NCI-H128 (cell line): ENCODE measurements around the gene AFF2.
"Not testable (repeated sequence)": the region's sequence is repeated elsewhere in the genome, so short reads cannot be mapped to it uniquely, and the experiment has no call there.

Experiments
- DNase-seq: peaks from one replicate; lab custom pipeline; 2025; ENCODE audit not compliant: unreplicated experiment; lab: John Stamatoyannopoulos, UW

Gene AFF2

DNA sequence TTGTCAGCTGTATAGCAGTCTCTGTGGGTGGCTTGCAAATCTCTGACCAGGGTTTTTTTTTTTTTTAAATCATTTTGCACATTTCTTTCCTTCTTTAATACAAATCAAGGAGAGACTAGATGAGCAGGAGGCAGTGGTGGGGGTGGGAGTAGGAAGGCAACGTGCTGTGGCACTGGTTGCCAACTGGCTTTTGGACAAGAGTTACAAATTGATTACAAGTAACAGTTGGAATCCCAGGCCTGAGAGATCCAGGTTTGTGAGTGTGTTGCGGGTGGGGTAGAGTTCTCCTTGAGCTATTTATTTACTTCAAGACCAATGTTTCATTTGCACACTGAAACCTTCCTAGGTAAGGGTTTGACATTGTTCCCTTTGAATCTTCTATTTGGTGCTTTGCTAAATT is 325.3 kb downstream of the AFF2 start:
- no peak for DNase-seq

DNA sequence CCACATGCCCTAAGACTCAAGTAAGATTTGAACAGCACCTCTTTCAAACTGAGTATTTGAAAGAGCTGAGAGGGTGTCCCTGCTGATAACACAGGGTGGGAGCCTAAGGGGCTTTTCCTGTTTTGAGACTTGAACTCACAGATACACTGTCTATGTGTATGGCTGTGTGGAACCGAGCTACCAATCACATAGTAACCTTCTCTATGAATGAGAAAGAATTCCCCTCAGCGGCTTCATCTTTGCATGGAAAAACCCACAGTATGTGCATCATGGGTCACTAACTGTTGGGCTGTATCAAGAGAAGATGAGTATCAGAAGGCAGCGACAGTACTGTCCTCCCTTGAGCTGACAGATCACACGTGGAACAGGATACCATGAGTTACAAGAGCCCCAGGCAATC is 336.3 kb downstream of the AFF2 start:
- no peak for DNase-seq

DNA sequence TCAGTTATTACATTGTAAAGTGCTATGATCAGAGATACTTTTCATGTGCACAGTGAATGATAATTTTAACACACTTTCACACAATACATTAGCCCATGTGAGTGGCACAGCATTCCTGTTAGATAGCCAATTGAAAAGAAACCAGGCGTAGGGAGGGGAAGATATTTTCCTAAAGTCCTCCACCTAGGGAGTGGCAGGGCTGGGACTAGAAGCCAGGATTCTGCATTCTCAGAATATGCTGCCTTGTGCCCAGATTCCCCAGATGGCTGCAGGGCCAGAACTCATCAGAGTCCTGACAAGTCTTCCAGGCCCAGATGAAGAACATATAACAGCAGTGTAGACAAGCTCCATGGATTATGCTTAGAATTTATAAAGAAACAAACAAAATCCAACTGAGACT is 350.2 kb downstream of the AFF2 start:
- DNase-seq = no peak

DNA sequence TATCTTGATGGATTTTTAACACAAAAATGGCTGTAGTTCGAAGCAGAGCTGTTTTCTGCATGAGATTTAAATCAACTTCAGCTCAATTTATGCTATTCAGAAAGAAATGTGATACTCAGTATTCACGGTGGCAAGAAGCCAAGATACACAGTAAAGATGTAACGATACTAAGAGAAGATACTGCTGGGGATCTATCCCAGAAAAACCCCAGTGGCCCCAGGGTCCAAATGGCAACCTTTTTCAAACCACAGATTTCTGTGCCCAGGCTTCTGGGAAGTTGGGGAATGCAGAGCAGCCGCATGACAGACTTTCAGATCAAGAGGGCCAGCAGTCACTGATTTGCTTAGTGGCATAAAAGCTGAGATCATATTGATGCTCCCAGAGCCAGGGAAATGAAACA is 353.9 kb downstream of the AFF2 start:
- no peak for DNase-seq

DNA sequence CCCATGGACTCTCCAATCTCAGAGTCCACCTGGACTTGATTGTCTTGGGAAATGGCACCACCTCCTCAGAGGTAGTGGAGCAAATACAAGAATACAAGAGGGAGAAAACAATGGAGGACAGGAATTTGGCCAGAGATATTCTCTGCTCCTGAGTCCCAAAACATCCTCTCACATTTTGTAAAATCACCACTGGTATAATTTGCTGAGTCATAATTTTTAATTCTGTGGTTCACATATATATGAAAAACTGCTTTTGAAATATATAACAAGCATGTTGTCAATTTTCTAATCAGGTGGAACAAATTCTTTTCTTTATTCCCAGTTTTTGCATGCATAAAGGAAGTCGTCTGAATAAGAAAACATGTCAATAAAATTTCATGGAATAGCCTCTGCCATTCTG is 356.1 kb downstream of the AFF2 start:
- no peak for DNase-seq

DNA sequence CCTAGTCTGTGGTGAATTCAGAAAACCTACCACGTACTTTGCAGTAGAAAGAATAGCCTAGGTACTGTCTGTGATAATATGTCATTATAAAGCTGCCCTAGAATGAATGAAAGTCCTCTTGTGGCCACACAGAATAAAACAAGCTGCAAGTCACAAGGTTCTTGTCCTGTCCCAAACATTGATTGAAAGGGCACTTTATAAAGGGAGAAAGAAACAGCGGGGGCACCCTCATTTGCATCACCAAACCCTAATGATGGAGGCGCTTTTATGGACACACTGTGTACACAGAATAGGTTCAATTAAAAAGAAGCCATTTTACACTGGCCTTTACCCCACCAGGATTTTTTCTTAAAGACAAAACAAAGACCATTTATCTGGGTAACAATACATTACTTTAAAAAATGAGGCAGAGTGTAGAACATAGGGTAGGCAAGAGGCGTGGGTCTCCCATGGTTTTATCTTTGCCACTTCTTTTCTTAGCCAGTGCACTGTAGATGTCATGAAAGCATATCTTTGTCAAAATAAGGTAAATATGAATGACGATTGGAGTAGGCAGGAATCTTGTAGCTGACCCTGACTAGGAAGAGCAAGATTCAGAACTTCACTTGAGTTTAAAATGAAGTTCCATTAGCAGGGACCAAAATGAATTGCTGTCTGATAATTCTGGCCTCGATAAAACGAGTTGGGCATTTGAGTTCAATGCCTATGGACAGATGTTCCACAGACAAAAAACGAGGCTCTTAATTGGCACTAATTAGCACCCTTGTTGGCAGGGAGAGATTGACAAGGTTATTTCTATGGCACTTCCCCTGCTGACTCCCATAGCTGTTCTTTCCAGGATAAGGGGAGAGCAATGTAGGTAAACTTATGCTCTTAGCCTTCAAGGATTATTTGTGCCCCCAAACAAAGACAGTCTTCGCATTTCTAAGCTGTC is 365.1 kb downstream of the AFF2 start:
- no peak for DNase-seq

DNA sequence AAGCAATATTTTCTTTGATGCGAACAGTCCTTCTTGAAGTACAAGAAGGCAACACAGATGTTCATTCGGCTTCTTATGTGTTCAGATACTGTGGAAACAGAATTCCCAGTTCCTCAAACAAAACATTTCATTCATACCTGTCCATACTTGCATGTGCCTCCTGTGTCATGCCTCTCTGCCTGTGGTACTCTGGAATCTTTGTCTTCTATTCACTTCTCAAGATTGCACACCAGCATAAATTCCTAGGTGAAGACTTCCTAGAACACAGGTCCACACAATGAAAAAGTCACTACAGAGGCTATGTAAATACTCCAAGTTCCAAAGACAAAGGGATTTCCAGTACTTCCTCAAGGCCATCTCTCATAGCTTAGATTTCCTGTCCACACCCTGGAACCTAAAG is 367.2 kb downstream of the AFF2 start:
- no peak for DNase-seq

DNA sequence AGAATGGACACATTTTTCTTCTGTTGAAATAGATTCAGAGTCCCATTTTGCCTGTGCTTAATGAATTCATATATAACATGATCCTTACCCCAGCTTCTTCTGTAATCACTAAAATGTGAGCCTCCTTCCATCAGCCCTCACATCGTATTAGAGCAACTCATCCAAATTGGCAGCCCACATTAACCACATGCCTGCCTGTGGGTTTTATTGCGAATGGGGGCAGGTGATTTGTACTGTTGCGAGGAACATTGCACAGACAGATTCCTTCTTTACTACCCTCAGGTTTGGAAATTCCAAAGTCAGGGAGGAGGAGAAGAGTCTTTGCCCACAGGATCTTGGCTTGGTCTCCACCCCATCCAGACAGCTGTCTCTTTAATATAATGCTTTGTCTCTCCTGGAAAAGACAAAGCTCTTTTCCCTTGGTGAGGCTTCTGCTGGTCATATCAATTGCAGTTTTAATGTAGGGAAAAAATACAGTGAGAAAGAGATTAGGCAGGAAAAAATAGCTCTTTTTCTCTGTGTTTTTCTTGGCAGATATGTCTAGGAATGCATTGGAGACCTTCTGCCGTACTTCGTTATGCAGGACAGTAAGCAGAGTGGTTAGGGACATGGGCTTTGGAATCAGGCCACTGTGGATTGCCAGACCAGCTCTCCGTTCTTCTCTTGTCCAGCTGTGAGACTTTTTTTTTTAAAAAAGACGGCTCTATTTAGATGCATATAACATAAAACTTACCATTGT is 371.2 kb downstream of the AFF2 start:
- DNase-seq = no peak

DNA sequence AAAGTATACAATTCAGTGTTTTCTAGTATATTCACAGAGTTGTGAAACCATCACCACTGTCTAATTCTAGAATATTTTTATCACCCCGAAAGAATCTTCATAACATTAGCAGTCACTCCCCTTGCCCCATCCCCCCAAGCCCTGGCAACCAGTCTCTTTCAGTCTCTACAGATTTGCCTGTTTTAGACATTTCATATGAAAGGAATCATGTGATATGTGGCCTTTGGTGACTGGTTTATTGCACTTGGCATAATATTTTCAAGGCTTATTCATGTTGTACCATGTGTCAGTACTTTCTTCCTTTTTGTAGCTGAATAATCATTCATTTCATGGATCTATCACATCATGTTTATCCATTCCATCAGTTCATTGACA is 371.7 kb downstream of the AFF2 start:
- no peak for DNase-seq

DNA sequence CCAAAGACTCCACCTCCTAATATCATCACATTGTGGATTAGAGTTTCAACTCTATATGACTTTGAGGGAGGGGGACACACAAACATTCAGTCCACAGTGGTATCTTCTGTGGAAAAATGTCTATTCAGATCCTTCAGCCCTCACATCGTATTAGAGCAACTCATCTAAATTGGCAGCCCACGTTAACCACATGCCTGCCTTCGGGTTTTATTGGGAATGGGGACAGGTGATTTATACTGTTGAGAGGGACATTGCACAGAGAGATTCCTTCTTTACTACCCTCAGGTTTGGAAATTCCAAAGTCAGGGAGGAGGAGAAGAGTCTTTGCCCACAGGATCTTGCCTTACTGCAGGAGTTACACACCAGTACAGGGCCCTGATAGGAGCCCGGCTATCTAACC is 372.5 kb downstream of the AFF2 start:
- DNase-seq = no peak

DNA sequence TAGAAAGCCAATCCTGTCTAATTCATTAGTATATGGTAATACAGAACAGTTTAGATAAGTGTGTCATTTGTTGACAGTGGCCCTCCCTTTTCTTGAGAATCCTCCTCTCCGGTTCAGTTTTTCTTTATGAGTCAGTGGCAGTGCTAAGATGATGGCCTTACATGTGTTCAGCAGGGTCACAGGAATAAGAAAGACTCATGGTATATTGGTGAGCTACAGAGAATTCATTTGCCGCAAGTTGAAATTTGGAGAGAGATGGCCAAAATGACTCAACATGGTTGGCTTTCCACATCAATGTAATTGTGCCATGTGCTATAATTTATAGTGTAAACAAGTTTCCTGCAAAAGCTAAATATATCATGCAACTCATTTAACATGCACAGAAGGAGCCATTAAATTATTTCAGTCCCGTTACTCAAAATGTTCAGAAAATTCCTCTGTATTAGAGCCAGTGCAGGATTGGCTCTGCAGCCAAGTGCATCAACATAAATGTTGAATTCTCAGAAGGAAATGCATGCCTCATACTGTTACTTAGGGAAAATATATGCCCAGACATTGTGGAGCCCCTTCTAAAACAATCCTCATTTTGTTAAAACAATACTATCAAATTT is 374.3 kb downstream of the AFF2 start:
- DNase-seq = no peak

DNA sequence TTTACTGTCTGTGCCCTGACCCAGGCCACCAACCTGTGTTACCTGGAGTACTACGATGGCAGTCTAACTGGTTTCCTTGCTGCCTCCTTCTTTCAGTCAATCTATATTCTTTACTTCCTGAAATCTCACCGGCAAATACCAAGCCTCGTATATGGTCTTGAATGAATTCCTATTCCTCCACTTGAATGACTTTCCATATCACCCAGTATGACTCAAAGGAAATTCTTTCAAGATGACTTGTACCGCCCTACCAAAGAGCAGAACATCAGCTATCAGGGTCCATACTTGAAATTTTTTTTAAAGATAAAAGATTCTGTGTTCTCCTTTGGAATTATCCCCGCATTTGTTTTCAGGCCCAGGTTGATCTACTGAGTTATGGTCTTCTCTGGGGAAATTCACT is 378.0 kb downstream of the AFF2 start:
- no peak for DNase-seq

DNA sequence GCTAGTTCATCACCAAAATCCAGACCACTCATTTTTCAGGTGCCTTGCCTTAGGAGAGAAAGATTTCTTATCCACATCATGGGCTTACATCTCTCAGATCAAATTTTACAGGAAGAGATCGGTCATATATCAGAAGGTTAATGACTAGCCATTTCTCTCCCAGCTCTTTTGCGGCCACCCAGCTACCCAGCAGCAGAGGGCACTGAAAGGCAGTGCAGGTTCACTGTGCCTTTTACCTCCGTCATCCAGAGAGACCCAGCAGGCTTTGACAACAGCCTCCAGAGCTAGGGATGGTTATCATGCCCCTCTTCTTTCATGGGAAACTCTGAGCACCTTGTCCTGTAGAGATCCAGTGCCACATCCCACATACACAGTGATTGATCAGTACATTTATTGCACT is 384.8 kb downstream of the AFF2 start:
- no peak for DNase-seq

DNA sequence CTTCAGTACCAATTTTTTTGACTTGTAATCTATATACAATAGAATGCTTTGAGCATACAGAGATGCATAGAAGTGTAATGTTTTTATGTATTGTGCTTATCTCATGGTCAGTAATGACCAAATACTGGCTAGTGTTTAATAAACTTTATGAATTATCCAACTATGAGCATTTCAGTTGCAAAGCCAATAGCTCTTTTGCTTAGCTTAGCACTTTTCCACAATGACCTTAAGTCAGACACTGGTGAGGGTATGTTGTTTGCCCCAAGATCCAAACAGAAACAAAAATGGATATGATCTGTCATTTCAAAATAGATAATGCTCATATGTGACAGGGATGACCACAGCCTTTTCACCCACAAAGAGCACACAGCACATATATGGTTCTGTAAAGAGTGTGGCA is 393.0 kb downstream of the AFF2 start:
- no peak for DNase-seq

DNA sequence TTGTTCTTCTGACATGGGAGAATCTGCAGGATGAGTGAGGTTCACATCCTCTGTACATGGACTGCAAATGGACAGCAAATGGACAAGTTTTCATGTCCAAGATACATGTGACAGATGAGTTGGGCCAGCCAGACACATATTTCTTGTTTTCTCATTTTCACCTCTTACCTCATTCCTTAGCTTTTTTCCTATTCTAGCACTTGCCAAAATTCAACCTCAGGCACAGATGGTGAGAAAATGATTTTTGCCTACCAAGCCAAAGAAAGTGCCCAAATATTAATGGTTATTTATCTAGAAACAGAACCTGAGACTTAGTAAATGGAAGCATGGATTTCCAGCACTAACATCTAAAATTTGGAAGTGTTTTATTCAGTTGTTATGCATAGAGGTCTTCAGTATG is 402.2 kb downstream of the AFF2 start:
- no peak for DNase-seq

DNA sequence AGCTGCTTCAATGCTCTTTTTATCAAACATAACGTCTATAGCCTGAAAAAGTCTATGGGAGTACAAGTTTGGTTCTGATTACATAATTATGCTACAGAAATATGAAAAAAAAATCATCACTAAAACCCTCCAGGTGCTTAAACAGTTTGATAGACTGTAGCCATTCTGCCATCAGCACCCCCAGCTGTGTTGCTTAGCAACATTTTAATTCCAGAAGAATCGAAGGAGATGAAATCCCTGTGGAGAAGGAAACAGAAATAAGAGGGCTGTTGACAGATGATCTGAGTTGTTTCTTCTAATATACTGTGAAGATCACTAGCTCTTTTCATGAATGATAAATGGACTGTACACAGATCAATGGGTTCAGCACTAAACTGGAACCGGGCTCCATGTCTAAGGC is 402.8 kb downstream of the AFF2 start:
- DNase-seq = no peak

DNA sequence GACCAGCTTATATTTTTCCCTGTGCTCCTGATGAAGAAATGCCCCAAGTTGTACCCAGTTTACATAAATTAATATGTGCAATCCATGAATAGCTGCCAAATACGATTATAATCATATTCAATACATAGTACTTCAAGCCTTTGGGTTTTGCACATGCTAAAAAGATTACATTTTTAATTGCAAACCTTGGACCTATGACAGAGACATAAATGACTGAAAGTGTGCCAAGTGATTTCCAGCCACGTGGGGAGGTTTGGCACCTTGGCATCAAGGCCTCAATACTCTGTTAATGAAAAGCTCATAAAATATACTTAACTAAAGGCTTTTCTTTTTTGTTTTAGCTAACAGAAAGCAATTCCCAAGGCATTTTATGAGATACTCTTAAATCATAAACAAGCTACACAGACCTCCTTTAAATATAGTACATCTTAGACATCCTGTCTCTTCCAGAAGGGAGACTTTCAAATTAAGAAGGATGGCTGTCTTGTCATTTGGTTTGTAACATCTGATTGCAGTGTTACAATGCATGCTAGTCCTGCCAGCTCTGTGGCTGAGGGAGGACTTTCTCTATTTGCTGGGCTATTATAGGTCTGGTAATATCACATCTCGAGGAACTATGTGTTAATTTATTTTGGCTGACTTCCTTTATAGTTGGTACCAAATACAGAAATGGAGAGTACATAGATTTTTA is 404.1 kb downstream of the AFF2 start:
- no peak for DNase-seq

DNA sequence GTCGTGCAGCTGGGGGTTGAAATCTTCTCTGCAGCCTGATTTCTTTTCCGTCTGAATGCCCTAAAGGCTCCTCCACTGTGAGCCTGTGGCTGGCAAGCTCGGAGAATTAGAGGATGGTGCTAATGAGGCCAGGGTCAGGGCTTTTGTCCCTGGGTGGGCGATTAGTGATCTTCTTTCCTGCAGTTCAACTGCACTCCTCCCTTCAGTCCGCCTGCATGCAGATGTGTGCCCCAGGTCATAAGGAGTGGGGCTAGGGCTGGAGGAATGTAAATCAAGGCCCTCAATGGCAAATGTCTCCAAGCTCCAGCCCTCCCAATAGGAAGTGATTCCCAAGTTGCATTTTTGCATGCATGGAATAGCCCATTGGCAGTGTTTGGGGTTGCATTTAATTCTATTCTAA is 405.0 kb downstream of the AFF2 start:
- DNase-seq = no peak

DNA sequence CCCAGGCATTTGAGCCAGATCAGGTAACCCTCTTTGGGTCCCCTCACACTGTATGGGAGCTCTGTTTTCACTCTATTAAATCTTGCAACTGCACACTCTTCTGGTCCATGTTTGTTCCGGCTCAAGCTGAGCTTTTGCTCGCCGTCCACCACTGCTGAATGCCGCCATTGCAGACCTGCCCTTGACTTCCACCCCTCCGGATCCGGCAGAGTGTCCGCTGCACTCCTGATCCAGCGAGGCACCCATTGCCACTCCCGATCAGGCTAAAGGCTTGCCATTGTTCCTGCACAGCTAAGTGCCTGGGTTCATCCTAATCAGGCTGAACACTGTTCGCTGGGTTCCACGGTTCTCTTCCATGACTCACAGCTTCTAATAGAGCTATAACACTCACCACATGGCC is 406.2 kb downstream of the AFF2 start:
- DNase-seq = not testable (repeated sequence)

DNA sequence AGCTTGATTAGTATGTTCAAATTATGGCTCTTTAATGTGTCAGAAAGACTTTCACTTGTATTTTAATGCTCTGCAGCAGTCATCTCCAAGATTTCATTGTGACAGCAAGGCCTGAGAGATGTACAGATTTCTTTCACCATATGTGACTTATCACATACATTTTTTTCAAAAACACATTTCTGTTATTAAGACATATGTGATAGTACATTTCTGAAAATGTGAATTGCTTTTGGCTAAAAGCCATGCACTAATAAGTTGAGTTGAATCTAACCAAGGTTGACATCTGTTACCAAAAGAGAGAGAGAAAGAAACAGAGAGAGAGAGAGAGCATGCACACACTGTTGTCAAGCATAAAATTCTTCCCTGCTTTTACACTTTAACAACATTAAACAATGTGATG is 409.3 kb downstream of the AFF2 start:
- no peak for DNase-seq

DNA sequence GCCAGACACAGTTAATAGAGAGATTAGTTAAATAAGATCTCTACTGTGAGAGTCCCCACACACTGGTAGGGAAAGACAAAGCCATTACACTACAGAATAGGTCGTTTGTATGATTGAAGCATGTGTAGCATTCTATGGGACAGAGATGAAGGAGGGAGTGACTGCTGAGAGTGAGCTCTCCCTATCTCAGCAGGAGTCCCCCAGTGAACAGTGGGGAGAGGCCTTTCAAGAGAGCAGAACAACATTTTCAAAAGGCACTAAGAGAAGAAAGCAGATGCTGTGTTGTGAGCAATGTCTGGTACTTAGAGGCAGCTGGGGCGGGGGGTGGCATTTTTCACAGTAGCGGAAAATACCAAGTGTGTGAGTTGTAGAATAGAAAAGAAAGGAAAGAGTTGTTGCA is 413.6 kb downstream of the AFF2 start:
- no peak for DNase-seq

DNA sequence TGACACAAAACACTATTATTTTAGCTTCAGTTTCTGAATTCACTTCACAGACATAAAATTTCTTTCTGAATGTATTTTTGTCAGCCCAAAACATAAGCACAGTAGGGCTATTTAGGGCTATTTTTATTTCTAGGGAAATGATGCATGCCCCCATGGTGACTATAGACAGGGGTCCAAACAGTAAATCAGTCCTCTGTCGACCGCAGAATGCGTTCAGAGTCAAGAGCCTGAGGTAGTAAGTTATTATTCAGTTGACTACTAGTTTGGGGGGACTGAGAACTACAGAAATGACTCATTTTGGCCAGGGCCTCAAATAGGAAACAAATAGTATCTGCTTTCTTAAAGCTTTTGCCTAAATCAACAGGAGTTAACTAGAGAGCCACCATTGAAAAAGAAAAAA is 414.4 kb downstream of the AFF2 start:
- no peak for DNase-seq
